Loucy (cell line): ENCODE results near the gene CHN1.

Experiments
- CTCF ChIP-seq: fragments of 200-600 bp; sonication (generic); conservative IDR thresholded peaks from 2 replicates; pipeline ENCODE4 v1.5.1; 2014; ENCODE audit warnings: mild to moderate bottlenecking, antibody characterized with exemption, low read length
- EZH2phosphoT487 ChIP-seq: fragments of 200-600 bp; IDR thresholded peaks from 2 replicates; pipeline ENCODE4 v1.6.1; 2018; ENCODE audit warnings: antibody characterized with exemption, mild to moderate bottlenecking, moderate library complexity, borderline replicate concordance

GRCh38 chr2:174774886-174775285 is 230.3 kb downstream of the CHN1 start:
- TF ChIP-seq CTCF (no peak), EZH2phosphoT487 (no peak)
